Effector CD4-positive, alpha-beta T cell (primary cell): ENCODE data around the gene B4GALNT1.
A peak's percentile ranks its signal among the peaks of the same experiment; 100 is the strongest.
"Not testable (repeated sequence)": the region's sequence is repeated elsewhere in the genome, so short reads cannot be mapped to it uniquely, and the experiment has no call there.

Source experiments
- DNase-seq: peaks from one replicate; pipeline ENCODE4 v3.0.0-alpha.2; 2020

B4GALNT1 gene

DNA sequence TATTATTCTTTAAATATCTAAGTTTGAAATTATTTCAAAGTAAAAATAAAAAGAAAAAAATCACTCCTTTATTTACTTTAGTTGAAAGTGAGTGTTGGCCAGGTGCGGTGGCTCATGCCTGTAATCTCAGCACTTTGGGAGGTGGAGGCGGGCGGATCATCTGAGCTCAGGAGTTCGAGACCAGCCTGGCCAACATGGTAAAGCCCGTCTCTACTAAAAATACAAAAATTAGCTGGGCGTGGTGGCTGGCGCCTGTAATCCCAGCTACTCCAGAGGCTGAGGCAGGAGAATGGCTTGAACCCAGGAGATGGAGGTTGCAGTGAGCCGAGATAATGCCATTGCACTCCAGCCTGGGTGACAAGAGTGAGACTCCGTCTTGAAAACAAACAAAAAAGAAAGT, 3.7 kb upstream of the B4GALNT1 start:
- not testable (repeated sequence) for DNase-seq

DNA sequence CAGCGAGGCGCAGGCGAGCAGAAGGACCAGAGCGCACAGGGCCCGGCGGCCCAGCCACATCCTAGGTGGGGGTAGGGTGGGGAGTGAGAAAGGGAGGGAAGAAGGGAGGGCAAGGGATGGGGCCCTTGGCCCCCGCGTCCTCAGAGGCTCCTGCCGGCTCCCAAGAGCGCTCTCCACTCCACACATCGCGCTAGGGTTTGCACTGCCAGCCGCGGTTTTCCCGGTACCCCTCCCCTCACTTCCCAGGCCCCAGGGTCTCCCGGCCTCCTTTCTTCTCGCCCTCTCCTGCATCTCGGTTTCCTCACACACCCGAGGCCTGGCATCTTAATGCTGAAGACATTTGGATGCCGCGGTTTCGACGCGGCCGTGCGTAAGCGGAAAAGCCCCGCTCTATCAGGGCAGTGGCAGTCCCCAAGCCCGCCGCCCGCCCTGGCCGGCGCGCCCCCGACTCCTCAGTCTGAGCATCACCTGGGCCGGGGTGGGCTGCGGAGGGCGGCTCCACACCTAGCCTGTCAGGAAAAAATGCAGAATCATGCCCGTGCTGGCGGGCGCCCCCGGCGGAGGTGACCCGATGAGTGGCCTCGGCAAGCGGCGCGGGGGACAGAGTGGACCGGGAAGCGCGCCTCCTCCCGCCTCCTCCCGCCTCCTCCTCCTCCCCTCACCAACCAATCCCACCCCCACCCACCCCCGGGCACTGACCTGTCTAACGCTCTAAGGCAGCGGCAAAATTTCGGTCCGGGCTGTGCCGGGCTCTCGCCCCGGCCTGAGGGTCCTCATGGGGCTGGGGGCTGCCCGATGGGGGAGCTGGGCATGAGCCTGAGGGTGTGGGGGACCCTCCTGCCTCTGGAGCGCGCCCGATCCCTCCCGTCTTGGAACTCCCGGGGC, 686 bp downstream of the B4GALNT1 start:
- no peak for DNase-seq

DNA sequence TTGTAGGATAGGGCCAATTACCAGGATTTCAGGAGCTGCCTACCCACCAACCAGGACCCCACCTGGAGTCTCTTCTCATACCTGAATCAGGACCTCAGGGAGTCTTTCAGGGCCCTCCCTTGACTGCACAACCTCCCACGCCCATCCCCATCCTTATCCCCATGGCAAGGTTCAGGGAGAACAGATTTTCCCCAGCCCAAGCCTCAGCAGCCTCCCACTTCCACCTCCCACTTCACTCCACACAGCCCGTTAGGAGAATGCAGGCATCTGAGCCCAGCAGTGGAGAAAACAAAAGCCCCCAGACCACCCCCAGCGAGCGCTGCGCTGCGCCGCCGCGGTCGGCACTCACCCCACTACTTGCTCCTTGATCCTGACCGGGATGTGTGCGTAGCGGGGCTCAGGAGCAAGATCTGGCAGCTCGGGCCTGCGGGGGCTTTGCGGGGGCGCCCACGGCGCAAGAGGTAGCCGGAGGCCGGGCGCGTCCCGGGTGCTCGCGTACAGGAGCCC, 1.4 kb downstream of the B4GALNT1 start:
- DNase-seq = no peak

DNA sequence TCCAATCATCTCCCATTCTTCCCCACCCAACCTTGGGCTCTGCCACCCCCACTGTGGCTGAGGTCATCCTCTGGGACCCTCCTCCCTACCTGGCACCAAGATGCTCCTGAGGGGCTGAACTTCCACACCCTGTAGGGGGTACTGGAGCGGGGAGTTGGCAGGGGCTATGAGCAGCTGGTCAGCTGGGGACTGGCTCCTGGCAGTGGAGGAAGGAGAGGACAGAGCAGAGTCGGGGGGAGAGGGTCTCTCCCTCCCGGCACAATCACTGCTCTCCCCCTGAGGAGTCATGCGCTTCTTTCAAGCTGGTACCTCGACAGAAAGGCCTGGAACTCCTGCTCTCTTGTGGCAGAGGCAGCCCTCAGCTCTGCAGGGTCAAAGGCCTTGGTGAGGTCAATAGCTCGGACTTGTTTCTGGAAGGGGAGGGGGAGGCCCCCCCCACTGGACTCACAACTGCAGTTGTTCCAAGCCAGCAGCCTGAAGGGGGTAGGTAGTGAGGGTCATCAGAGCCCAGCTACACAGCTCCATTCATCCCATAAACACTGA, 2.0 kb downstream of the B4GALNT1 start:
- DNase-seq = no peak

DNA sequence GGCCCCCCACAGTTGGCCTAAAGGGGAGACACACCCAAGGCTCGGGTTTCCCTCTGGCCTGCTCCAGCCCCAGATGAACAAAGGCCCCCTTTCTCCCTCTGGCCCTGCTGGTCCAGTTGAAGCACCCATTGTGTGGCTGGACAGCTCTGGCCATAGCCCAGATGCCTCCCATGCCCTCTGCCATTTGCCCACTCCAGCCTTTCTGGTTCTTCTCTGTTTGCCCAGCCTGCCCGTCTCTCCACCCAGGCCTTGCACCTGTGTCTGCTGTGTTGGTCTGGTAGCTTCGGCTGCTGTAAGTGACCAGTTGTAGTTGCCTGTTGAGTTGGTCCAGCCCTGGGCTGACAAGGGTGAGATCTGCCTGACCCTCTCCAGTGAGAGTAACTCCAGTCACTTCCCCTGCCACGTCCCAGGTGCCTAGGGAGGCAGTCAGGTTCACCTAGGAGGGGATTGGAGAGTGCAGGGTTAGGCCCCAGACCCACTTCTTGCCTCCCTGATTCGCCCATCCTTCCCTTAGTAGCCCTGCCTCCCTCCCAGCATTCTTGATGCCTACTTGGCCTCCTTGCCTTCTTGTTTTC, 3.0 kb downstream of the B4GALNT1 start:
- no peak for DNase-seq

DNA sequence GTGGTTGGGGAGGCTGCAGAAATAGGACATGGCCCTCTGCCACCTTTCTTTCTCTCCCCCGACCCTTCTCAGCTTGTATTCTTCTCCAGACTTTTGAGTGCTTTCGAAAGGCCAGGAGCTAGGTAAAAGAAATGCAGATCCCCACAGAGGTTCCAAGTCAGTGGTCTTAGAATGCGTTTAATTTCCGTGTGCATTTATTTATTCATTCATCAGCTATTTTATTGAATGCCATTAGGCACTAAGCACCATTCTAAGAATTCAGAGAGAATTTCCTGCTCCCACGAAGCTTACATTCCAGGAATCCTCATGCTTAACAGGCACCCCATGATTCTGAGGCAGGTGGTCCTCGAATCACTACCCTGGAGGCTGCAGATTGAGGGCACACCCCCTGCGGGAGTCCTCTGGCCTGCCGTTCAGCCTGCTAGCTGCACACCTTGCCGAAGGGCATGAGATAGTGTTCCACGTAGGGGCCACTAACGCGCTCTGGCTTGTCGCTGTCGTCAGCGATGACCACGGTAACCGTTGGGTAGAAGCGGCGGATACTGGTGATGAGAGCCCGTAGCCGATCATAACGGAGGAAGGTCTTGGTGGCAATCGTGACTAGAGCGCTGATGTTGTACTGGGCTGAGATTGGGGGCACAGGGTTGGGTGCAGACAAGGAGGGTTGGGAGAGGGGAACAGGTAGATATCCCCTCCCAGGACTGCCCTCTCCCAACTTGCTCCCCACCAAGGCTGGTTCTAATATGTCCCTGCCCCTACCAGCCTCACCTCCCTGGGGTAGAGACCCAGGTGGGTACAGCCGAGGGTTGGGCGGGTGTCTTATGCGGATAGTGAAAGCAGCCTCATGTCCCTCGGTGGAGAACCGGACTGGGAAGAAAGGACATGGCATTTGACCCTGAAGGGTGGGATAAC, 4.5 kb downstream of the B4GALNT1 start:
- no peak for DNase-seq

DNA sequence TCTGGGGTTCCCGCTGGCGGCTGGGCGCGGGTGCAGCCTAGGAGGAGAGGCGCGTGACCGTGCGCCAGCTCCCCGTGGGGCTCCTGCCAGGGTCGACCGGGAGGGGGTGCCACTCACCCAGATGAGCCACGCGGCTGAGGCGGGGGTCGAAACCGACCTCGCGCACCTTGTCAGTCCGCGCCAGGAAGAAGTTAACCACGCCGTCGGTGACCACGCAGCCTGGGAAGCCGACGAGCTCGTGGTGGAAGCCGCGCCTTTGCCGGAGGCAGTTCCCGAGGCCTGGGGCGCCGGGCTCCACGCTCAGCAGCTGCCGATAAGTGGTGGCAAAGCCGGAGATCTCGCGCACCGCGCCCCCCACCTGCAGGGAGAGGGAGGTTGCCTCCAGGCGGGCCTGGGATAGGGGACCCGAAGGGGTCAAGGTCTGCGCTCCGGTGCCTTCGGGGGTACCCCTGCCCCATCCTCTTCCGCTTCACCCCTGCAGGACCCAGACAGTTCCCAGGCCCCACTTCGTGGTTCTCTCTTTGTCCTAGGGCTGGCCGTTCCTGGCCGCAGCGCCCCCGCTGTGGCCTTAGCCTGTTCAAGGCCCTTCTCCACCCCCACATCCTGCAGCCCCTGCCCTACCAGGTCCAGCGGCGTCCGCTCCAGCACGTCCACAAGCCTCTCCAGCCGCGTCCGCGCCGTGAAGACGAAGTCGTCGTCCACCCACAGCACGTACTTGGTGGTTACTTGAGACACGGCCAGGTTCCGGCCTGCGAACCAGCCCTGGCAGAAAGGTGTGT, 5.3 kb downstream of the B4GALNT1 start:
- DNase-seq = no peak

DNA sequence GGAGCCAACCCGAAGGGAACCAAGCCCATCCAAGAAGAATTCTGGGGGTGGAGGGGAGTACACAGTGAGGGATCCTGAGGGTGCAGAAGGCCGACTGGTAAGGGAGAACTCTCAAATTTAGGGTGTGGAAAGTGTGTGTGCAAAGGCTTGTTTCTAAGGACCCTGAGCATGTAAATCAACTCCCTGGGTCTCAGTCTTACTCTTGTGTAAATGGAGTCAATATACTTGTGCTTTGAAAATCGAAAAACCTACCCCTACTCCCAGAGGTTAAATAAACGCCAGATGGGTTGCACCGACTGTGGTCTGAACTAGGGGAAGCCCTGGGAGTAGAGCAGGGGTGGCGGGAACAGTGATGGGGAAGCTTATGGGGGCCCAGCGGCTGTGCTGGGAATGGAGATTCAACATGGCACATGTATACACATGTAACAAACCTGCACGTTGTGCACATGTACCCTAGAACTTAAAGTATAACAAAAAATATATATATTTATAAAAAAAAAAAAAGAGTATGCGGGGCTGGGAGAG, 6.0 kb downstream of the B4GALNT1 start:
- no peak for DNase-seq

DNA sequence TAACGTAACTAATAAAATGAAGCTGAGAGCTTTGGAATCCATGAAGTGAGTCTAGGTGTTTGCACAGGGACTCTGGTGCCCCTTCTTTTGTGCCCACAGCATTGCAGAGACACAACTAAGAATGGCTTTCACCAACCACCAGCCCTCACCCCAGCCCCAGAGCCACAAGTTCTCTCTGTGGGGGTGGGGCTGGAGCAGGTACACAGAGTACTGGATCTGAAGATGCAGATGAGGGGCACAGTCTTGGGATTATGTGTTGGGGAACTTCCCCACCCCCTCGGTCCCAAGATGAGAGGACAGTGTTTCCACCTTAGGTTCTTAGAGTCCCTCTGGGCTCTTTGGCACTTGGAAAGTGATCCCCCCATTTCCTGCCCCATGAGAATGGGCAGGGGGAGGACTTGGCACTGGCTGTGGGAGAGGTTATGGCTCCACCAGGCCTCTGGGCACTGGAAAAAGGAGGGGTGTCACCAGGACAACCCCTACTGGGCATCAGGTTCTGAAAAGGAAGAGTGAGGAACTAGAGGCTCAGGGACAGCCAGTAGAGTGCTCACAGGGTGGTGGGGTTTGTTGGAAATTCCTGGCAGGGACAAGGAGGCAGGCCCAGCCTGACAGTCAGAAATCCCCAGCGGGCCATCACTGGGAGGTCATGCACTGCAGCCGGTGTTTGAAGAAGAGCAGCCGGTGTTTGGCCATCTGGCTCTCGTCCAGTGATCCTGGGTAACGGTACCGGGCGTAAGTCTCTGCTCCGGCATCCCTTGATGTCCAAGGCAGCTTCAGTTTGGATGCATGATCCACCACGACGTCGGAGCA, 6.7 kb downstream of the B4GALNT1 start:
- DNase-seq = no peak

DNA sequence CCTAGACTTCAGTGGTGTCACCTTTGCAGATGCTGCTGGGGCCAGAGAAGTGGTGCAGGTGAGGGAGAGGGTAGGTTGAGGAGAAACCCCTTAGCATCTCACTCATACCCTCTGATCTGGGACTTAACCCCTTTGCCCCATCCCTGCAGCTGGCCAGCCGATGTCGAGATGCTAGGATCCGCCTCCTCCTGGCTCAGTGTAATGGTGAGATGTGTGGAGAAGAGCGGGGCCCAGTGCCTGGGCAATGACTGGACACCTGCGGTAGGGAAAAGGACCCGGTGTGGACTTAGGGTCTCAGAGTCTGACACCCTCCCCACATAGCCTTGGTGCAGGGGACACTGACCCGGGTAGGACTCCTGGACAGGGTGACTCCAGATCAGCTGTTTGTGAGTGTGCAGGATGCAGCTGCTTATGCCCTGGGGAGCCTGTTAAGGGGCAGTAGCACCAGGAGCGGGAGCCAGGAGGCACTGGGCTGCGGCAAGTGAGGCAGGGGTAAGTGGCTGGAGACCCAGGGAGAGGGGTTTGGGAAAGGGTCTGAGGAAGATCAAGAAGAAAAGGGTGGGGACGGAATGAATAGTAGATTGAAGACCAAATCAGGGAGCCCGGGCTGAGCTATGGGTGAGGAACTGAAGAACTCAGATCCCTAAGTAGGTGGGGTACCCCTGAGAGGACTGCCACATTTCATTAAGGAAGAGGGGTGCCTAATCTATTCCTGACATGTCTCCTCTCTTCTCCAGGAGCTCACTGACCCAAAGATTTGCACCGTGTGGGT, 7.6 kb downstream of the B4GALNT1 start:
- no peak for DNase-seq

DNA sequence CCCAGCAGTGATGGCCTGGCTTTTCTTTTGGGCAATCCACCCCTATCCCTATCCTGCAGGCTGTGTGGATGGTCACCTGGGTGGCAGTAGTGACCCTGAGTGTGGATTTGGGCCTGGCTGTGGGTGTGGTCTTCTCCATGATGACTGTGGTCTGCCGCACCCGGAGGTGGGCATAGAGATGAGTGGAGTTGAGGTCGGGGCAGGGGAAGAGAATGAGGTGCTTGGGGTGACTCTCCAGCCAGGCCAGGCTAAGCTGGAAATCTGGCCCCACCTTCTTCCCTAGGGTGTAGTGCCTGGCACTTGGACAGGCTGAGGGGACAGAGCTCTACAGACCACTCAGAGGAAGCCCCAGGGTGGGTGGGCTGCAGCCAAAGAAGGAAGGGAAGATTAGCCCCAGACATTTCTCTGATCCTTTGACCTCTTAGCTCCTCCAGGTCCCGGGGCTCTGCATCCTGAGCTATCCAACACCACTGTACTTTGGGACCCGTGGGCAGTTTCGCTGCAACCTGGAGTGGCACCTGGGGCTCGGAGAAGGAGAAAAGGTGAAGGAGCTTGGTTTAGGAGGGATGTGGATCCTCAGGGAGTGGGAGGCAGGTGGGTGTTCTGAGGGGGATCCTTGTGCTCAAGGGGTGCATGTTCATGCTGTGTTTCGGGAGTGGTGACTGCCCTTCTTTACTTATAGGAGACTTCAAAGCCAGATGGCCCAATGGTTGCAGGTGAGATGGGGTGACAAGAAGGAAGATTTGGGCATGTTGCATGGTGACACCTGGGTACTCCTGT, 8.4 kb downstream of the B4GALNT1 start:
- DNase-seq = no peak

DNA sequence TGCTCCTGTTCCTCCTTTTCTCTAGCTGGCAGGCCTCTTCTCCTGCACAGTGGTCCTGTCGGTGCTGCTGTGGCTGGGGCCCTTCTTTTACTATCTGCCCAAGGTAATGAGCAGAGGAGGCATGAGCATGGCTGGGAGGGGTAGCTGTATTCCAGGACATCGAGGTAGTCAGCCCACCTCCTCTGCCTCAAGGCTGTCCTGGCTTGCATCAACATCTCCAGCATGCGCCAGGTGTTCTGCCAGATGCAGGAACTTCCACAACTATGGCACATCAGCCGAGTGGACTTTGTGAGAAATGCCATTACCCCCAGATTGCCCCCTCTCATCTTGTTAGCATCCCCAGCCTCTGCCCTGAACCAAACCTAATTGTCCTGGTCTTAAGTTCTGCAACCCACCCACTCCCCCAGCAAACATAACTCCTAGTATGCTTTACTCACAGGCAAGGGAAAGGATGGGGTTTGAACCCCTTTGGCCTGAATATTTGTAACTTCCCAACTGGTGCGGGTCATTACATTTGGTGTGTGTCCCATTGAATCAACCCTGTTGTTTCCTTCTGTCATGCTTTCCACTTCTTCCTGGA, 9.1 kb downstream of the B4GALNT1 start:
- no peak for DNase-seq

DNA sequence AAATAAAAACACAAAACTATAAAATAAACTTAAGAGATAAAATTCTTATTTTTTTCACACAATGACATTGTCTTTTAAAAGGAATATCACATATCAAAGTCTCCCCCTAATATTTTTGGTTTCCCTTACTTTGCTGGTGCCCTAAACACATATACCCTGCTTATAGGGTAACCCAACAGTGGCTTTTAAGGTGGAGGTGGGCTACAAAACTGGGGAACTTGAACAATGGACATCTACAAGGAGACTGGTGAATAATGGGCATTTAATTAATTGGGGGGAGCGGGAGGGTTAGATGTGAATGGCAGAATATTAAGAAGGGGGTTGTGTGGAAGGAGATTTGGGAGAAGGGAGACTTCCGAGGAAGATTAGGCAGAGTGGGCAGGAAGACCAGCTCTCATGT, 9.6 kb downstream of the B4GALNT1 start:
- DNase-seq = no peak

DNA sequence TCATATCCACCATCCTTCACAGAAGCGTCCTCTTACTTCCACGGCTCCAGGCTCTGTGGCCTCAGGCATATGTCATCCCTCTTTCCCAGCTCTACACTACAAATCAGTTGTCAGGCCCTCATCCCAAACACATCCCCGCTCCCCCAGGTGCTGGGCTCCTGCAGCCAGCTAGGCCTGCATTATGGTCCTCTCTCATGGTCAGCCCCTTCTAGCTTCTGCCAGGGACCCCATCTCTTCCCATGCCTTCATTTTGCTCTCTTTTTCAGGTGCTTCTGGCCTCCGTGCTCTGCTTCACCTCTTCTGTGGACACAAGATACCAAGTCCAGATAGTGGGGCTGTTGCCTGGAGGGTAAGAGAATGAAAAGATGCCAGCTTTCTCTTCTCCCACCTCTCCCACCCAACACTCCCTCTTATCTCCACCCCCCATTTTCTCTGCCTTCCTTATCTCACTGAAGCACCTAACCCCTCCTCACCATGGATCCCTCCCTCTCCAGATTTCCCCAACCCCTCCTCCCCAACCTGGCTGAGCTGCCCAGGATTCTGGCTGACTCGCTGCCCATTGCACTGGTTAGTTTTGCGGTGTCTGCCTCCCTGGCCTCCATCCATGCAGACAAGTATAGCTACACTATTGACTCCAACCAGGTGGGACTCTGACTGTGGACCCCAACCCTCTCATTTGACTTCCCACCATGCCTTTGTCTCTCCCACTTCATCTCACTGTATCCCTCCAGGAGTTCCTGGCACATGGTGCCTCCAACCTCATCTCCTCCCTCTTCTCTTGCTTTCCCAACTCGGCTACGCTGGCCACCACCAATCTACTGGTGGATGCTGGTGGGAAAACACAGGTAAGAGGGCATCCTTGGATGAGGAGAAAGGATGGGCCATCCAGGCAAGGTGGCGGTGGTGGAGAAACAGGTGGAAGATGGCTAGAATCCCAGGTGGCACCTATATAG, 10.4 kb downstream of the B4GALNT1 start:
- DNase-seq = no peak

DNA sequence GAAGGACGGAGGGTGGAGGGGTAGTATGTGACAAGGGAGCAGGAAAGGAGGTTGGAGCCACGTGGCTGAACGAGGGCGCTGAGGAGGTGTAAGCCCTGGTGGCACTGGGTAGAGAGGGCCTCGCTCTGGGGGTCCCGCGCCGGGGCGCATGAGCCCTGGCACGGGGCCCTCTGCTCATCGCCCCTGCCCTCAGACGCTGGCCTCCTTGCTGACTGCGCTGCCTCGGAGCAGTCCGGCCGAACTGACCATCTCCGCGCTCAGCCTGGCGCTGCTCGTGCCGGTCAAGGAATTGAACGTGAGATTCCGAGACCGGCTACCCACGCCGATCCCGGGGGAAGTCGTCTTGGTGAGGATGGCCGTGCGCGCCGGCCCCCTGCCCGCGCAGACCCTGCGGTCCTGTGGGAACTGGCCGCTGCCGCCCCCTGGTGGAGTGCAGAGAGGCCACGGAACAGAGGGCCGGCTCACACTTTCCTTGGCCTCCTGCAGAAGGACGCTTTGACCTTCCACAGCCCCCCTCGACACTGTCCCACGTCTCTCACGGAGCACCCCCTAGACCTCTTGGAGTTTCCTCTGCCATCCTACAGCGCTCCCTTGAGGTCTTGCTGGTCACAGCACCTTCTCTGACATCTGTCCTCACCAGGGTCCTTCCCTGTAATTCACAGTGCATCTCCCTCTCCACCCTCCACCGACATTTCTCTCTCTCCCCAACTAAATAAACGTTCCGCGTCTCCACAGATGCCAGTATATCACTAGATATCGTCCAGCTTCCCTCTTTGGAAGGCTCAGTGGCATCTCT, 11.3 kb downstream of the B4GALNT1 start:
- DNase-seq = peak; percentile 49

DNA sequence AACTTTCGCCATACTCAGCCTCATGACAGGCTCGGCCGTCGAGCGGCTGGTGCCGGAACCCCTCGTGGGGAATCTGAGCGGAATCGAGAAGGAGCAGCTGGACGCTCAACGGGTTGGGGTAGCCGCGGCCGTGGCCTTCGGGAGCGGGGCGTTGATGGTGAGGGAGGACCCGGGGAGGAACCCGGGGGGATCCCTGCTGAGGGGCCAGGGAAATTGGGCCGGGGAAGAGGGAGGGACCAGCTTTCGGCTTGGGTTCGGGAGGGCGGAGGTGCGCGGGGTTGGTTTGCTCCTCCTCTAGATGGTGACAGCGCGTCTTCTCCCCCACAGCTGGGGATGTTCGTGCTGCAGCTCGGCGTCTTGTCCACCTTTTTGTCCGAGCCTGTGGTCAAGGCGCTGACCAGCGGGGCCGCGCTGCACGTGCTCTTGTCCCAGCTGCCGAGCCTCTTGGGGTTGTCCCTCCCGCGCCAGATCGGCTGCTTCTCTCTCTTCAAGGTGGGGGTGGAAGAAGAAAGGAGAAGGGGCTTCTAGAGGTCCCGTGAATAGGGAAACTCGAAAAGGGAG, 12.0 kb downstream of the B4GALNT1 start:
- DNase-seq = no peak
